ENCODE results near the gene ABCD2.
"Not testable (repeated sequence)": the region's sequence is repeated elsewhere in the genome, so short reads cannot be mapped to it uniquely, and the experiment has no call there.

ABCD2 gene

DNA sequence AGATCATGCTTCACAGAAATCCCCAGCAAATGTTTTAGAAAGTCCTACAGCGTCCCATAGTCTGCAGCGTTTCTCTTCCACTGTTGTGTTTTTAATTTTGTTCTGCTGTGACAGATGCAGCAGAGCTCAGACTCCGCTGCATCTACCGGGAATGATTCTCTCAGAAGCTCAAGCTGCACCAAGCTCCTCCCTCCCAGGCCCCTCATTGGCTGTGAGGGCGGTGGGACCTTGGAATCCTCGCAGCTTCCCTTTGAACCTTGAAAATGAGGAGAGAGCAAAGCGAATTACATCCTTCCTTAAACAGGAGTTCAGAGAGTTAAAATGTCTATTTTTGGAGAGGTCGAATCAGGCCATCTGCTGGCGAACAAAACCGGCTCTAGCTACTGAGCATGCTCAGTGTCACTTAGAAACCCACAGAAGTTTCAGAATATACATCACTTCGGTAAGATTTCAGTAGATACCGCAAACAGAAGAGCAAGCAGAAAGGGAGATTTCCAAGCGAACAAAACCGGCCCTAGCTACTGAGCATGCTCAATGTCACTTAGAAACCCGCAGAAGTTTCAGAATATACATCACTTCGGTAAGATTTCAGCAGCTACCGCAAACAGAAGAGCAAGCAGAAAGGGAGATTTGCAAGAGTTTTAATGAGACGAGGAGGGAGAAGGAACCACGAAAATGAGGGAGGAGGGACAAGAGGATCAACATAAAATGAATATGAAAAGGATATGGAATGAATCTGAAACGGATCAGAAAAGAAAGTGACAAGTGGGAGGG is at the start of gene ABCD2:
Gene ABCD2, minus strand, starts transcription at position 144 of the 774 bp plus-strand sequence. CDS start 188 bp downstream, outside the sequence.
- peak; percentile 90 for DNase-seq

DNA sequence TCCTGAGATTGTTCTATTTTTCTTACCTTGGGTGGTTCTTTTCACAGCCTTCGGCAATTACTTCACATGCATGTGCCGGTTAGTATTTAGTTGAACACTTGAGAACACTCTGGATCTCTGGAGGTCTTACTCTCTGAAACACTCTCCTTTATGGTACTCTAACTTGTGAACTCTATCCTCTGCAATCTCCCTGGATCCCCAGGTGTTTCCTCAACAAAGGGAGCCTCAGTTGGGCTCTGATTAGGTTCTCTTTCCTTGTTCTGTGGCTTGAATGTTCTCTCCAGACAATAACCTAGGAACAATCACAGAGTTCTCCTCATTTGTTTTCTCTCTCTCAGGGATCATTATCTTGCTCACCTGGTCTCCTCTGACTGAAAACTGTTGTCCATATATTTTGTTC is 40.5 kb upstream of the ABCD2 start:
- no peak for DNase-seq

DNA sequence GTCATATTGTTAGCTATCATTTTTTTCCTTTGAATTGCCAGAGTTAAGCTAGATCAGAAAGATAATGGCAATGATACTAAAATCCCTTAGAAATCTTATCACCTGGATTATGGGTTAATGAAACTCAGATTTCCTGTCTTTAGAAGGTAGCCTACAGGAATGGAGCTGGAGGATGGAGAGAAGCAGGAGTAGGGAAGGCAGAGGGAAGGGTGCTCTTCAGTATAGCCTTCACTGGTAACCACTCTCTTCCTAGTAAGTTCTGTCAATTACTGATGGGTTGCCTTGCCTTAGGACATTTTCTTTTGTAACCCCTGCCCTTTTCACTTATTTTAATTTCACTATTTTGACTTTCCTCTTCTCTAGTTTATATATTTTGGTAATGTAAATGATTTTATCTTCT is 27.8 kb upstream of the ABCD2 start:
- DNase-seq = no peak

DNA sequence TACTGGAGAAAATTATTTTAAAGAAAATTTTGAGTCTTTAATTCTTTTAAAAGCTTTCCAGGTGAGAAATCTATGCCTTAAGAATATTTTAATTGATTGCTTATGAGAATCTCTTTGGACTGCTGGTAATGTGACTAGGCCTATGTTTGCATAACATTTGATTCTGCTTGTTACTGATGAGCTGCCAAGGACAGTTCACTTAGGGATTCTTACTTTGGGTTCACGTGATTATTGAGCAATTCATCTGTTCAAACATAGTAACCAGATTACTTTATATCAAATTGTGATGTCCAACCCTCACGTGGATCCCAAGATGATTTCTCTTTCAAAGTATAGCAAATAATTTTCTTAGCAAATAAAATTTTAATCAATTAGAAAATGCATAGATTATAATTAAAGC is 27.4 kb upstream of the ABCD2 start:
- DNase-seq = no peak

DNA sequence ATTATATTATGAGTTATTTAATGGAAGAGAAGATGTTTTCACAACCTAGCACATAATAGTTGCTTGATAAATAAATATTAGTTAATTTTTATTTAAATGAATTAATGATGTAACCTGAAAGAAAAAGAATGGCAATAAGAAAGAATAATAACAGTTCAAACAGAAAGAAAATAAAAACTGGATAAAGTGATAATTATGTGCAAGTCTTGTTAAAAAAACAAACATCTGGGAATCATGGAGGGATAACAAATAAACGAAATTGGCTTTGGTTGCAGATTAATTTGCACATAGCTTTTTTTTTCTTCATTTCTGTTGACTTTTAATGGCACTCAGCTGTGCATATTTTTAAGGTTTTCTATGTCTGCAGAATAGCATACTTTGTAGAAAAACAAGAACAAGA is 23.4 kb upstream of the ABCD2 start:
- DNase-seq = no peak

DNA sequence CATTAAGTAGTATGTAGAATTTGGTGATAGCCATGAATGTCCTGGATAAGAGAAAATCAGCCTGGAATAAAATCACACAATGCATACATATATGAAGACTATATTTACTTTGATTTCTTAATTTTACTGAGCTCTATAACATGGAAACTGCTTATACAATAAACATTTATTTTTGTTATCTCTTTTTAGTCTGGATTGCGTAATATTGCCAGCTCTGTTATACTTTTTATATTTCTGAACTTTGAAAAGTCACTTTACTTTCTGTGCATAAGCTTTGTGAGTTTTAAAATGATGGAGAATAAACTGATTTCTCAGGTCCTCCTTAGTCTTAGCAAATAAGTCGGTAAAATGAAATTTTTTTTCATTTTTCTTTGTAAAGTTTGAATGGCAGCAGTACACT is 19.2 kb upstream of the ABCD2 start:
- no peak for DNase-seq

DNA sequence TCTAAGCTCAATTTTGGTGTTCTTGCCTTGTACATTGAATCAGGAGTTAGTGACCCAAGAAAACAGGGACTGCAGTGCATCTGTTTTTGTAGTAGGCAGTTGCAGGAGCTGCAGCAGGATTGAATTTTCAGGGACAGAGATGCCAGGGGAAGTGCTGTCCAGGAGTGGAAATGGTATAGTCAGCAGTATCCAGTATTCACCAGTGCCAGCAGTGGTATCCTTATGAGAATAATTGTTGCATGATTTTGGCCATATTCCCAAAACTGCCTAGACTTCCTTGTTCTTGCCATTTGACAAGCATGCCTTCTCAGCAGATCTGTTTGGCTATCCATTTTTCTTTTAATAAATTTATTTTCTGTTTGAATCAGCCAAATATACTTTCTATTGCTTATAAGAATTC is 18.6 kb upstream of the ABCD2 start:
- DNase-seq = no peak

DNA sequence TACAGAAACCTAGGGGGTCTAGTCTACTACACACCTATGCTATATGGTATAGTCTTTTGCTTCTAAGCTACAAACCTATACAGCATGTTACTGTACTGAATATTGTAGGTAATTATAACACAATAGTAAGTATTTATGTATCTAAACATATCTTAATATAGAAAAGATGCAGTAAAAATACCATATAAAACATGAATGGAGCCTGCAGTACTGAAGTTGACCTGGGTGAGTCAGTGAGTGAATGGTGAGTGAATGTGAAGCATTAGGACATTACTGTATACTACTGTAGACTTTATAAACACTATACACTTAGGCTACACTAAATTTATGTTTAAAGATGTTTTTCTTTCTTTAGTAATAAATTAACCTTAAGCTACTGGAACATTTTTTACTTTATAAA is 13.1 kb upstream of the ABCD2 start:
- no peak for DNase-seq

DNA sequence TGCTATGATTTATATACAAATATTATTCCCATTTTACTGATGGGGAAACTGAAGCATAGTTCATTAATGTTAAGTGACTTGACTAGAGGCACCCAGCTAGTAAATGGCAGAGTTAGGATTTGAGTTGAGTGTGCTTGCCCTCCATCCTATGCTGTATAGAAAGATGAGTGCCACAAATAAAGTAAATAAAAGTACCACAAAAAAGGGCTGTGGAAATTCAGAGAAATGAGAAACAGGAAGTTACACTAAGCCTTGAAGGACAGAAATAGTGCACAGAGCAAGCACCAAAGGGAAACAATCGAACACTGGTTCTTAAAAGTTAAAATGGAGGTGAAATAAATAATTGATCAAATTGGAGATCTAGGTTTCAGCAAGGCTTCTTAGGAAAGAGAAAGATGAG is 9.2 kb upstream of the ABCD2 start:
- DNase-seq = peak; percentile 67

DNA sequence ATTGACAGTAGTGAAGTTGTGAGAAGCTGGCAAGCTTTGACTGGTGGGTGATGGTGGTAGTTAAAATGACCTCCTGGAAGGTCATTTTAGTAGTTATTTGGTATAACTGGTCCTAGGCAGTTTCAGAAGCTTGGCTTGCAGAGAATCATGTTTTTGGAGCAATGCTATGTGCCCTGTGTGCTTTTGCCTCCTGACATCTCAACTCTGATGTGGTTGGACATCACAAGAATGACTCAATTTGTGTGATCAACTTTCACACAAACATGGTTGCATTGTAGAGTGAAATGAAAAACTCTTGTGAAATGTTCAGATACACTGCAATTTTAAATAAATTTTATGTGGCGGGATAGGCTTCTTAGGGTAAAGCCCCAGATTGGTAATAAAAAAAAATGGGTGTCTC is 8.3 kb upstream of the ABCD2 start:
- DNase-seq = no peak

DNA sequence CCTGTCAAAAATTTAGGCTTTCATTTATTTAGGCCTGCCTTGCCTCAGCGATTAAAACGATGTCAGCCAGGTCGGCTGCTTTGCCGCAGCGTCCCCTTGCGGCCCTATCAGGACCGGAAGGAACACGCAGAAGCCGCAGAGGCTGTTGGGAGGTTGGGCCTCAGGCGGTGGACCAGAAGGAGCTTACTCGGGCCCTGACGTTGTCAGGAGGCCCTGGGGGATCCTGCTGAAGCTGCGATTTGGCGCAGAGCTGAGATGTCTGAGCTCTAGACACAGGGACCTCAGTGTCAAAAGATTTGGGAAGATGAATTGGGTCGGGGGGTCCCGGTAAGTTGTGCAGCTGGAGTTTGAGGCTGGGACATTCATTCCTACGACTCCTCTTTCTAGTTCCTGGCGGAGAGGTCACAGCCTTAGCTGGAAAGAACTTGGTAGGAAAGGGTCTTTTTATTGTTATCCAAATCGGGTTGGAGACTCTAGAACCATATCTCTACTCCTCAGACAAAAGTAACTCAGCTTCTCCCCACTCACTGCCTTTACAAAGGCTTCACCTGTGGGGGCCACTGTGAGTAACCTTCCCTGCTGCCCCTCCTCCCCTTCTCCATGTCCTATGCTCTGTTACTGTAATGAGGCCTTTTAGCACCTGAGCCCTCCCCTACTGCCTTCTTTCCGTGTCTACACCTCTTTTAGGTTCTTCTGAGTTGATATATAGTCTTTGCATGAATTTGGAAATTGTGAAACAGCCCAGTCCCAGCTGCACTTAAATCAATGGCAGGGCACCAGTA is 6.6 kb upstream of the ABCD2 start:
- DNase-seq = no peak

DNA sequence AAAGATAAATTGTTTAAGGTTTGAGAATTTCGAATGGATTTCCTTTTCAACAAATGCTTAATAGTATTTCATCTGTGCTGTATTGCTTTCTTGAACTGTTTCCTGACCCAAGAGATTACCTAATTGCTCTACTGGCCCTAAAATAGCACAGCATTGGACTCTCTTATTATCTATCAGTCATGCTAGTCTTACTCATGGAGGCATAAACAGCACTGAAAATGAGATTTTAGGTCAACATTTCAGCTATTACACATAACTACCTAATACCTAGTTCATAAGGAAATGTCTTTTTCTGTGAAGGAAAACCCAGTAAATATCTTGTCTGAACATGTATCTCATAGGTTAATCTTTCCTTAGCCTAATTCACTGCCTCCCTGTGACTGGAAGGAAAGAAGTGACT is 4.3 kb upstream of the ABCD2 start:
- DNase-seq = no peak

DNA sequence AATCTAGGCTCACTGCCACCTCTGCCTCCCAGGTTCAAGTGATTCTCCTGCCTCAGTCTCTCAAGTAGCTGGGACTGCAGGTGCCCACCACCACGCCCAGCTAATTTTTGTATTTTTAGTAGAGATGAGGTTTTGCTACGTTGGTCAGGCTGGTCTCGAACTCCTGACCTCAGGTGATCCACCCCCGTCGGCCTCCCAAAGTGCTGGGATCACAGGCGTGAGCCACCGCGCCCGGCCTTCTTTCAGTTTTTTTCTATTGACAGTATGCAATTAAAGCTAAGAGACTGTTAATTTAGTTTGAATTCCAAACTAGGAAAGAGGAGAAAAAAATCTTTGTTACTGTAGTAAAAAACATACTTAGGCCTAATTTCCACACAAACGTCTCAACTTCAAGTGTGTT is 3.6 kb upstream of the ABCD2 start:
- not testable (repeated sequence) for DNase-seq

DNA sequence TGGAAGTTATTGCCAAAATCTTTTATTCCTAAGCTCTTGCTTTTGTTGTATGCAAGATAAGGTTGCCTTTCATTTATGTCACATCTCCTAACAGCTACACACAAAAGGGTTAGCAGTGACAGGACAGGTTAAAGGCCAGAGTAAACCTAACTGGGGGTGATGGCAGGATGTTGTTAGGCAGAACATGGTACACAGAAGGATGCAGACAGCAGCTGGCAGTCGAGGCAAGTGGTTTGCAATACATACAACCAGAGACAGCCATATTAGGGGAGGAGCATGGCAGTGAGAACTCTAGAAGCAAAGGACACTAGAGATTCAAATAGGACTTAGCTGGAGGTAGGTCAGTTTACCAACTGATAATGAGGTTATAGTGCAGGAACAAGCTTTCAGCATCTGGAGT is 2.7 kb upstream of the ABCD2 start:
- peak; percentile 38 for DNase-seq

DNA sequence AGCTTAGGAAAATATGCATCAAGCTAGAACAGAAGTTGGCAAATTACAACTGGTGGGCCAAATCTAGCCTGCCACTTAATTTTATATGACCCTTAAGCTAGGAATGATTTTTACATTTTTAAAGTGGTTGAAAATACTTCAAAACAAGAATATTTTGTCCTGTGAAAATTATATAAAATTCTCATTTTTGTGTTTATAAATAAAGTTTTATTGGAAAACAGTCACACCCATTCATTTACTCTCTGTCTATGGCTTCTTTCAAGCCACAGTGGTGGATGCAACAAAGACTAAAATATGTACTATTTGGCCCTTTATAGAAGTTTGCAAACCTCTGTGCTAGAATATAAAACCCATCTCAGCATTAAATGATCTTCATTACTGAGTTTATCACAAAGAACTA is 2.1 kb upstream of the ABCD2 start:
- DNase-seq = no peak

DNA sequence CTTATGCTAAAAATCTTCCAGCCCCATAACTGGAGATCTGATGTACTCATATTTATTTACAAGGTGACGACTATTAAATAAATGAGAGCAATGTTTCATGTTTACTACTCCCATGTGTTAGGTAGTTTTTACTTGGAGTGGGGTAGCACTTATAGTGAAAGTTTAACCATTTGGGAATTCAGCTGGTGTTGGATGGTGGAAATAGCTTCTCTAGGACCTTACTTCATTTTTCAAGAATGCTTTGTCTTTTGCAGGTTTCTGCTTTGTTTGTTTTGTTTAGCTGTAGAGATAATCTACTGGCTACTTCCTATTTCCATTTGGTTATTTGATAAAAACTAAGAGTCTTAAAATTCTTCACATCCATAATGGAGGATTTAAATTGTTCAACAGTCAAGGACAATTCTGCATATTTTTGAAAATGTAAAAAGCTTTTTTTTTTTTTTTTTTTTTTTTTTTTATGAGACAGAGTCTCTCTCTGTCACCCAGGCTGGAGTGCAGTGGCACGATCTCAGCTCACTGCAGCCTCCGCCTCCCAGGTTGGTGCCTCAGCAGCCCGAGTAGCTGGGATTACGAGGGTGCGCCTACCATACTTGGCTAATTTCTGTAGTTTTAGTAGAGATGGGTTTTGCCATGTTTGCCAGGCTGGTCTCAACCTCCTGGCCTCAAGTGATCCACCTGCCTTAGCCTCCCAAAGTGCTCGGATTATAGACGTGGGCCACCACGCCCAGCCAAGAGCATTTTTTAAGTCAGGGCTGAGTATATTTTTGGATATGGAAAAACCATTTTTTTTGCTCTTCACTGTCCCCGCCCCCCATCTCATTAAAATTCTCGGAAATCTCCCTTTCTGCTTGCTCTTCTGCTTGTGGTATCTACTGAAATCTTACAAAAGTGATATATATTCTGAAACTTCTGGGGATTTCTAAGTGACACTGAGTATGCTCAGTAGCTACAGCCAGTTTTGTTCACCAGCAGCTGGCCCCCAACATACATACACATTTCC is 1.4 kb upstream of the ABCD2 start:
- peak; percentile 70 for DNase-seq

DNA sequence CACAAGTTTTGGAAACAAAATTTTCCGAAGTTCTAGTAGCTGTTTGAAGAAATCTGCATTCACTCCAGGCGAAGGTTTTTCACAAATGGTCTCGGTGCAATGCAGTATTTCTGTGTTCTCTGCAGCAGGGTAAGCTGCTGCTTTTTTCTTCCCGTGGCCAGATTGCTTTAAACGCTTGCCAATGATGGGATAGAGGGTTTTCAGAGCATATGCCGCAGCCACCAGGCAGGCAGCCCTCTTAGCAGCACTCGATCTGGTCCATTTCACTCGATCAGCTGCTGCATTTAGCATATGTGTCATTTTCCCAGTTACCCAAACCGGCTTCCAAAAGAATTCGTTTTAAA is 315 bp downstream of the ABCD2 start:
- no peak for DNase-seq

DNA sequence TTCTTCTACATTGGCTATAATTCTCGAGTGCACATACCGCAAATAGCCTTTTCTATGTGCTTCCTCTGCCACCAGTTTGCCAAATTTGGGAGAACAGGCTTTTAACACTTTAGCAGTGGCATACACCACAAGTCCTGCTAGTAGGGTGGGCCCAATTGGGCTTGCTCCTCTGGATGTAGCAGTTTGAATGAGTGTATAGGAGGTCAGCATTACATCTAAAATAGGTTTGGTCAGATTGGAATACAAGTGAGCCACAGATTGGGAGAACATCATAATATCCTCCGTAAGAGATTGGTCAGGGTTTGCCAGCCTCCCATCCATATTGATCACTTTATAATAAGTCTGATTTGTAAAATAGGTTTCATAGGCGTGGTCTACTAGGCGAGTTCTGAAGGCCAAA is 902 bp downstream of the ABCD2 start:
- no peak for DNase-seq

DNA sequence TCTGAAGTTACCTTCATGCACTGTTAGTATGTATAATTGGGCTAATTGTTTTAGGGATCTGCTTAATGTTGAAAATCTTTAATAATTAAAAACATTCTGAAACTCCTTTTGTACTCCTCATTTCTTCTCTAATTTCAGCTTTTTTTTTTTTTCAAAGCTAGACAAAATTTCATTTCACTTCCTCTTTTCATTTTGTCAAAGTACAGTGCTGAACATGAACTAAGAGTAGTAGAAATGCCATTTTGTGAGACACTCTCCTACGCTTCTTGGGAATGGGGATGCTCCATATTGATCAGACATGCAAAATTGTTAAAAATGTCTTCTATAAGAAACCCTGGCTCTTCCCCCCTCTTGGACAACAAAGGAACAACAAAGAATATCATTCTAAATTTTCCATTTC is 1.7 kb downstream of the ABCD2 start:
- no peak for DNase-seq

DNA sequence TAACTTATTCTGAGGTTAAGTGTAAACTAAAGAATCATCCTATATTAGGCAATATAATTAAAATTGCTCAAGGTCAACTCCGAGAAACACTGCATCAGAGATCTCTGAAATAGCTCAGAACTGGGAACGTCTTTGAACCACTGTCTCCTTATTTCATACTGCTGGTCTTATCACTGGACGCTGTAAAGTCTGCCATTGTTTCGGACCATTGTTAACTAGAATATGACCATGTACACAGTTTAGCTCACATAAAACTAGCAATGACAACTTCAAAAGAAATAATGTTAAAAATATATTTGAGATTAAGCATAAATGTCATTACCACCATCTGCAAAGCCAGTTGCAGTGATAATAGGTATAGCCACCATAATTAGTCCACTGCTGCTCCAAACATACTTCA is 2.9 kb downstream of the ABCD2 start:
- DNase-seq = no peak

DNA sequence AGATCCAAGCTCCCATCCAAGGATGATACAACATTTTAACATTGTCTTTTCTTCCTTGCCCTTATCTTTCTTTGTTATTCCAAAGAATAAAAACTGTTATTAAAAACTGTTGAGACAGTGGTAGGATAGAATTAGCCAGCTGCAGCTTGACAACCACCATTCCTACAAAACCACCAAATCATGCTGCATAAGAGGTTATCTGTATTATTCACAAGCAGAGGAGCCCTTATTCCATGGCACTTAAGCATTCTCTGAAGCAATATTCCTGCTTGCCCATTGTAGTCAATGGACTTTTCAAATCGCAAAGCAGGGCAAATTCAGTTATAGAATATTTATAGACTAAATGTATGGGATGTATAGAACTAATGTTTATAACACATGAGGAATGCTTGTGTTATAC is 3.4 kb downstream of the ABCD2 start:
- no peak for DNase-seq

DNA sequence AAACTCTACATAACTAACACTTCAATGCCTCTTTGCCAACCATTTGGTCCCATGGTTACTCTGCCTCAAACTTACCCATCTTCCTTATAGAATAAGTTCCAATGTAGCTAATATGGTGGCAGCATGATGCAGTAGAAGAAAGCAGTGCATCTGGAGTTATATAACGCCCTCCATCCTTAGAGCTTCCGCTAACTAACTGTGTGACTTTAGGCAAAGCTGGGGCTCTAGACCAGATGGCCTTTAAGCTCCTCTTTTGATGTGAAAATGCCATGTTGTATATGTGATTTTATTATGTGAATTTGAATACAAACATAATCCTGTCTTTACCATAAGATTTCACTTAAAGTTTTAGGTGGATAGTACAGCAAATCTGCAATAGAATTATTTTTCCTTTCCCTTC is 6.1 kb downstream of the ABCD2 start:
- no peak for DNase-seq

DNA sequence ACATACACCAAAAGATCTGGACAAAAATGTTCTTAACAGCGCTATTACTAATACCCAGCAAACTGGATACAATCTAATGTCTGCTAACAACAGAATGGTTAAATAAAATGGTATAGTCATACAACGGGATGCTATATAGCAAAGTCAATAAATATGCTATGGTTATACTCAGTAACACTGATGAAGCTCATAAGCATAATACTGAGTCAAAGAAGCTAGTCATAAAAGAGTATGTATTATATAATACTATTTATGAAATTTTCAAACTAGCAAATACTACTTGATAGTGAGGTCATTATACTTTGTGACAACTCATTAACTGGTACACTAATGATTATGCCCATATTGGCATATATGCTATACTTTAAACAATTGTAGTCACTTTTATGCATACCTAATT is 7.4 kb downstream of the ABCD2 start:
- no peak for DNase-seq

All from CD4-positive, alpha-beta T cell treated with Interleukin-21 for 1 hour (primary cell).